ENCODE measurements around the gene MED26. TPM values are rescaled to one million over a fixed set of nuclear protein-coding genes. Genes with fewer than 3 reads are reported as not detected.

Gene MED26
- total RNA-seq, 1 experiment from 2014 or later, result 11.4 TPM

DNA sequence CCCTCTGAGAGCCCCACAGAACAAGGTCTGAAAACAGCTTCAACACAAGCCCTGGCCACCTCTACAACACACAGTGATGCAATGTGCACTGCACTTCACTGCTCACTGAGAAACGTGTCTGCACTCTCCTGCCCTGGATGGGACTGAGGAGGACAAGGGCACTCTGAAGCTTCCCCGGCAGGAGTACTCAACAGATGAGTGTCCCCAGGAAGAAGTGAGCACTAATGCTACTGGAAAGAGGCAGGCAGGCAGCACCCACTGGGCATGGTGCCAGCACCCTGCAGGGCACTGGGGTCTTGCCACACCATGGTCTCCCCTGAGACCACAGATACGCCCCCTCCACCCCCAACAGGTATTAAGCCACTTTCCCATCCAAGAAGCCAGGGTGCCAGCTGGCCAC is 38.1 kb downstream of the MED26 start:
- peaks cover 22% of the 10 kb centered on the region; the same call in 1 of the 2 replicates for H3K79me2 ChIP-seq (ENCODE audit: insufficient read depth, low read length)
- peaks cover 5% of the 10 kb centered on the region for H3K79me1 ChIP-seq (ENCODE audit: insufficient read depth, low read depth, low read length, poor library complexity, severe bottlenecking)
- H2AFZ ChIP-seq (ENCODE audit: low read length), result no peak overlapping the region
- H4K5ac ChIP-seq (ENCODE audit: insufficient read length, low read depth, low read length), result no peak overlapping the region
- no peak overlapping the region for H2BK20ac ChIP-seq (ENCODE audit: low read depth, low read length, poor library complexity, severe bottlenecking)
- Mint-ChIP-seq H3K27me3 (ENCODE audit: low read depth) (no peaks in the 10 kb centered on the region), H3K4me3 (no peak overlapping the region), H3K9me3 (no peaks in the 10 kb centered on the region), H3K36me3 (ENCODE audit: insufficient read depth in 1 of 3, low read depth in 3 of 3) (peaks cover 0 to 4% (median 0%) of the 10 kb centered on the region in 3 experiments; a peak in 2 of 7 replicates), H3K27ac (no peak overlapping the region), H3K4me1 (peaks cover 57 to 68% of the 10 kb centered on the region in 2 experiments)
- no peak overlapping the region for H3K56ac ChIP-seq (ENCODE audit: insufficient read length, low read depth, low read length)
- no peak overlapping the region for H2BK15ac ChIP-seq (ENCODE audit: low read depth, low read length)
- no peaks in the 10 kb centered on the region for H3K9me3 ChIP-seq (ENCODE audit: control insufficient read depth, low read depth, low read length)
- H4K91ac ChIP-seq (ENCODE audit: insufficient read length, low read depth, low read length), result no peak overlapping the region
- TF ChIP-seq, protein P1, sequence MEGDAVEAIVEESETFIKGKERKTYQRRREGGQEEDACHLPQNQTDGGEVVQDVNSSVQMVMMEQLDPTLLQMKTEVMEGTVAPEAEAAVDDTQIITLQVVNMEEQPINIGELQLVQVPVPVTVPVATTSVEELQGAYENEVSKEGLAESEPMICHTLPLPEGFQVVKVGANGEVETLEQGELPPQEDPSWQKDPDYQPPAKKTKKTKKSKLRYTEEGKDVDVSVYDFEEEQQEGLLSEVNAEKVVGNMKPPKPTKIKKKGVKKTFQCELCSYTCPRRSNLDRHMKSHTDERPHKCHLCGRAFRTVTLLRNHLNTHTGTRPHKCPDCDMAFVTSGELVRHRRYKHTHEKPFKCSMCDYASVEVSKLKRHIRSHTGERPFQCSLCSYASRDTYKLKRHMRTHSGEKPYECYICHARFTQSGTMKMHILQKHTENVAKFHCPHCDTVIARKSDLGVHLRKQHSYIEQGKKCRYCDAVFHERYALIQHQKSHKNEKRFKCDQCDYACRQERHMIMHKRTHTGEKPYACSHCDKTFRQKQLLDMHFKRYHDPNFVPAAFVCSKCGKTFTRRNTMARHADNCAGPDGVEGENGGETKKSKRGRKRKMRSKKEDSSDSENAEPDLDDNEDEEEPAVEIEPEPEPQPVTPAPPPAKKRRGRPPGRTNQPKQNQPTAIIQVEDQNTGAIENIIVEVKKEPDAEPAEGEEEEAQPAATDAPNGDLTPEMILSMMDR (conservative IDR thresholded peaks at IDR 0.05), result no peak
- no peak overlapping the region for H3K9ac ChIP-seq (ENCODE audit: extremely low read depth, insufficient read length, low read length)
- no peaks in the 10 kb centered on the region for H4K20me1 ChIP-seq (ENCODE audit: control insufficient read depth, insufficient read depth, insufficient read length)
- WGBS (ENCODE audit: extremely low coverage, insufficient read length, low lambda C conversion rate), result no CpG with 5 or more reads among the region's 3 CpGs
- H2BK120ac ChIP-seq (ENCODE audit: low read depth, low read length, poor library complexity, severe bottlenecking), result no peak overlapping the region
- no peak overlapping the region for H3K18ac ChIP-seq (ENCODE audit: insufficient read length, low read depth, low read length)
- H3K4me2 ChIP-seq (ENCODE audit: insufficient read depth, insufficient read length, low read length), result no peak overlapping the region
- H3T11ph ChIP-seq (ENCODE audit: low read length), result no peak overlapping the region
- H3K27ac ChIP-seq (ENCODE audit: insufficient read length, low read depth, low read length), result no peak overlapping the region
- no peaks in the 10 kb centered on the region for H3K27me3 ChIP-seq (ENCODE audit: insufficient read depth, low read length)
- H4K8ac ChIP-seq (replicated peaks; ENCODE audit: insufficient read length, low read depth, low read length), result no peak overlapping the region
- H3K23me2 ChIP-seq (ENCODE audit: insufficient read length, low read depth, low read length, poor library complexity, severe bottlenecking), result no peaks in the 10 kb centered on the region
- no peak overlapping the region for H2BK12ac ChIP-seq (ENCODE audit: insufficient read length, low read depth, low read length)
- no peak for DNase-seq
- no peak overlapping the region for H2AK5ac ChIP-seq (ENCODE audit: insufficient read length, low read length)
- H3K4ac ChIP-seq (ENCODE audit: low read depth, low read length), result no peak overlapping the region
- H2BK5ac ChIP-seq (ENCODE audit: insufficient read length, low read length), result no peak overlapping the region
- H3K14ac ChIP-seq (ENCODE audit: insufficient read depth, low read length), result no peak overlapping the region; the same call in 1 of the 2 replicates
- H3K23ac ChIP-seq (ENCODE audit: insufficient read length, low read depth, low read length), result no peak overlapping the region
- H3K4me1 ChIP-seq (ENCODE audit: insufficient read depth, low read length), result peaks cover 15% of the 10 kb centered on the region; the same call in 1 of the 2 replicates
